KOPT-K1 (cell line): ENCODE data around the gene NLRP5.
"Not testable (repeated sequence)": the region's sequence is repeated elsewhere in the genome, so short reads cannot be mapped to it uniquely, and the experiment has no call there.

Source experiments
- H3K27ac ChIP-seq: fragments of 200-600 bp; sonication (generic); 2 replicates; pipeline ENCODE4 v1.5.1; 2016; ENCODE audit warnings: antibody characterized with exemption, mild to moderate bottlenecking, low read depth, low read length; ENCODE audit not compliant: poor library complexity, severe bottlenecking
- H3K36me3 ChIP-seq: fragments of 200-600 bp; sonication (generic); 2 replicates; pipeline ENCODE4 v1.5.1; 2017; ENCODE audit warnings: antibody characterized with exemption, mild to moderate bottlenecking, low read length, moderate library complexity; ENCODE audit not compliant: insufficient read depth
- H3K9me3 ChIP-seq: fragments of 200-600 bp; sonication (generic); 2 replicates; pipeline ENCODE4 v1.5.1; 2017; ENCODE audit warnings: antibody characterized with exemption, low read length, mild to moderate bottlenecking; ENCODE audit not compliant: insufficient read depth, poor library complexity, severe bottlenecking

Gene NLRP5

GRCh38 chr19:55986487-55986886 is at the start of gene NLRP5:
Gene NLRP5, plus strand, starts transcription at chr19:55986775.
- no peak within 1 kb of the TSS for H3K27ac ChIP-seq
- H3K36me3 ChIP-seq, result no peaks in the 10 kb centered on the region
- H3K9me3 ChIP-seq, result no peaks in the 10 kb centered on the region

GRCh38 chr19:55939206-55939605 is 47.4 kb upstream of the NLRP5 start:
- no peaks in the 10 kb centered on the region for H3K36me3 ChIP-seq
- peaks cover 13% of the 10 kb centered on the region for H3K9me3 ChIP-seq
- no peak overlapping the region for H3K27ac ChIP-seq

GRCh38 chr19:55940306-55940705 is 46.3 kb upstream of the NLRP5 start:
- H3K27ac ChIP-seq, result no peak overlapping the region
- H3K36me3 ChIP-seq, result no peaks in the 10 kb centered on the region
- H3K9me3 ChIP-seq, result peaks cover 4% of the 10 kb centered on the region

GRCh38 chr19:55947532-55947931 is 39.0 kb upstream of the NLRP5 start, which contains the start of gene NLRP8:
Gene NLRP8, plus strand, starts transcription at chr19:55947832.
- Histone ChIP-seq H3K36me3 (no peaks in the 10 kb centered on the region), H3K9me3 (no peaks in the 10 kb centered on the region), H3K27ac (no peak within 1 kb of the TSS)

- not testable (repeated sequence) for H3K27ac ChIP-seq, H3K9me3 ChIP-seq, H3K36me3 ChIP-seq
These were observed 36.0 kb upstream of the NLRP5 start for GRCh38 chr19:55950566-55950965.

GRCh38 chr19:55956431-55956830 is 30.1 kb upstream of the NLRP5 start:
- H3K27ac ChIP-seq, result no peak overlapping the region
- H3K9me3 ChIP-seq, result no peaks in the 10 kb centered on the region
- no peaks in the 10 kb centered on the region for H3K36me3 ChIP-seq

GRCh38 chr19:55958356-55958755 is 28.2 kb upstream of the NLRP5 start:
- no peak overlapping the region for H3K27ac ChIP-seq
- no peaks in the 10 kb centered on the region for H3K36me3 ChIP-seq
- H3K9me3 ChIP-seq, result no peaks in the 10 kb centered on the region

- H3K9me3 ChIP-seq, result no peaks in the 10 kb centered on the region
- no peaks in the 10 kb centered on the region for H3K36me3 ChIP-seq
- no peak overlapping the region for H3K27ac ChIP-seq
These were observed 26.4 kb upstream of the NLRP5 start for GRCh38 chr19:55959996-55960675.

- Histone ChIP-seq H3K27ac (no peak overlapping the region), H3K36me3 (no peaks in the 10 kb centered on the region), H3K9me3 (no peaks in the 10 kb centered on the region)
These were observed 24.4 kb upstream of the NLRP5 start for GRCh38 chr19:55962186-55962585.

GRCh38 chr19:55973982-55974381 is 12.6 kb upstream of the NLRP5 start:
- Histone ChIP-seq H3K9me3 (peaks cover 5% of the 10 kb centered on the region), H3K27ac (no peak overlapping the region), H3K36me3 (no peaks in the 10 kb centered on the region)

- H3K9me3 ChIP-seq, result peaks cover 9% of the 10 kb centered on the region
- no peak overlapping the region for H3K27ac ChIP-seq
- H3K36me3 ChIP-seq, result no peaks in the 10 kb centered on the region
These were observed 6.2 kb upstream of the NLRP5 start for GRCh38 chr19:55980415-55980814.

- Histone ChIP-seq H3K9me3 (no peaks in the 10 kb centered on the region), H3K27ac (no peak overlapping the region), H3K36me3 (no peaks in the 10 kb centered on the region)
These were observed 1.3 kb upstream of the NLRP5 start for GRCh38 chr19:55985254-55985653.

- Histone ChIP-seq H3K9me3 (peaks cover 6% of the 10 kb centered on the region), H3K27ac (no peak overlapping the region), H3K36me3 (no peaks in the 10 kb centered on the region)
These were observed 4.3 kb downstream of the NLRP5 start for GRCh38 chr19:55990831-55991230.

- Histone ChIP-seq H3K27ac (no peak overlapping the region), H3K36me3 (no peaks in the 10 kb centered on the region), H3K9me3 (peaks cover 6% of the 10 kb centered on the region)
These were observed 6.9 kb downstream of the NLRP5 start for GRCh38 chr19:55993492-55993891.

GRCh38 chr19:56014765-56015164 is 28.2 kb downstream of the NLRP5 start:
- Histone ChIP-seq H3K36me3 (no peaks in the 10 kb centered on the region), H3K9me3 (no peaks in the 10 kb centered on the region), H3K27ac (no peak overlapping the region)

- Histone ChIP-seq H3K9me3 (no peaks in the 10 kb centered on the region), H3K27ac (no peak overlapping the region), H3K36me3 (no peaks in the 10 kb centered on the region)
These were observed 29.2 kb downstream of the NLRP5 start for GRCh38 chr19:56015756-56016155.
